Inferior parietal cortex (tissue), 1 donor: ENCODE measurements around the gene CATSPER3.

Experiments
- DNase-seq: peaks from one replicate; pipeline ENCODE4 v3.0.0-alpha.2; 2016; ENCODE audit errors: extremely low spot score

The CATSPER3 gene

DNA sequence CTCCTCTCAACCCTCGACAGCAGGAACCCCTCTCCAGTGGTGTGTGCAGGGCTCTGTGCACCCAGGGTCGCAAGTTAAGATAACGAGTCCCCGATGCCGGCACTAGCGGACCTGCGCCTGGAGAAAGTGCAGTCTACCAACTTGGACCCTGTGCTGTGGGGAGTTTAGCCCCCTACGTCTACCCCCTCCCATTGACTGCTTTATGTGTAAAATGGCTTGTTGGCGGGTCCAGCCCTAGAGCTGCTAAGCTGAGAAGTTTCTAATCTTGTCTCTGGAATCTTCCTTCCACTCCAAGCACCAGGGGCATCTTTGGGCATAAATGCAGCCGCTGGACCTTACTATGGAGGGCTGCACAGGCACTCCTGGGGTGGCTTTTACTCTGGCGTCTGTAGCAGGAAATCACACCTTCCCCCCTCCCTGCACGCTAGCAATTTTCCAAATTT is 73.5 kb downstream of the CATSPER3 start:
- DNase-seq = no peak

DNA sequence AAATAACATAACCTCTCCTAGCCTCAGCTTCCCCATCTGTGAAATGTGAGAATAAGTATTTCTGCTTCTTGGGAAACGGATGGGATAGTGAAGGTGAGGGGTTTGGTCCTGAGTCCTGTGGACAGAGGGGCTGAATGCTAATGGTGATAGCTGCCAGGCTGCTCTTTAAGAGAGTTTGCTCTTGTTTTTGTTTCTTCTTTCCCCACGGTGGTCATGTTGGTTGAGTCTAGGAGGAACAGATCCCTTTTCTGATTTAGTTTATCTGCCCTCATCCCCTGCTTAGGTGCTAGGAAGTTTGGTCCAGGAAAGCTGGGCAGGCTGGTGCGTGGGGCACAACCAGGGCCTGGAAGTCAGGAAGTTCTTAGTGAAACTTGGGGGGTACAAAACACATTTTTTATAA is 74.0 kb downstream of the CATSPER3 start:
- no peak for DNase-seq

DNA sequence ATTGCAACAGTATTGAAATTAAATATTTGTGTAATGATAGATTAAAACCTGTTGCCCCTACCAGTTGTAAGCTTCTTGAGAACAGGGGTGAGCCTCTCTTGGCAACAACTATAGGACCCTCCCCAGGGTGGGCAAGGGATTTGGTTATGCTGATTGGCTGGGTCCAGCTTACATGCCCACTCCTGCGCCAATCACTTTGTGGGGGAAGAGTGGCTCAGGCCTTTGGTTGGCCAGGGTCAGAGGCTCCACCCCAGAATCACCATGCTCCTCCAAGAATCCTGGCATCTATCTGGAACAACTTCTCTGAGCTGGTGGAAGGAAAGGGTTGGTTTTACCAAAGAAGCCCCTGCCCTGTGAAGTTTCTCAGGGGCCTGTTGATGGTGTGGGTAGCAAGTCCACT is 74.9 kb downstream of the CATSPER3 start:
- DNase-seq = no peak

DNA sequence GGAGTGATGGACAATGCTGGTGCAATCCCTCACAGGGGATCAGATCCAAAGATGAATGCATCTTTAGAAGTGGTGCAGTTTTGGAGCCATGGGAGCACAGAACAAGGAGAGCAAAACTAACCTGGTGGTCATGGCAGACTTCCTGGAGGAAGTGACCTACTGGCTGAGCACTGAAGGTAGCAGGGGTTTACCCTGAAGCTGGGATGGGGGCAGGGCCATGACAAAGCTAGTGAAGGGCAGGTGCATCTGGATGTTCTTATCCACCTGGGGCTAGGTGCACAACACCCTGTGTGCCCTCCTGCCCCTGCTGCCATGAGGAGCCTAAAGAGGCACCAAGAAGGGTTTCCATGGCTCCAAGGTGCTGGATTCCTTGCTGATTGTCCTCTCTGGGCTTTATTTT is 77.8 kb downstream of the CATSPER3 start:
- DNase-seq = no peak

DNA sequence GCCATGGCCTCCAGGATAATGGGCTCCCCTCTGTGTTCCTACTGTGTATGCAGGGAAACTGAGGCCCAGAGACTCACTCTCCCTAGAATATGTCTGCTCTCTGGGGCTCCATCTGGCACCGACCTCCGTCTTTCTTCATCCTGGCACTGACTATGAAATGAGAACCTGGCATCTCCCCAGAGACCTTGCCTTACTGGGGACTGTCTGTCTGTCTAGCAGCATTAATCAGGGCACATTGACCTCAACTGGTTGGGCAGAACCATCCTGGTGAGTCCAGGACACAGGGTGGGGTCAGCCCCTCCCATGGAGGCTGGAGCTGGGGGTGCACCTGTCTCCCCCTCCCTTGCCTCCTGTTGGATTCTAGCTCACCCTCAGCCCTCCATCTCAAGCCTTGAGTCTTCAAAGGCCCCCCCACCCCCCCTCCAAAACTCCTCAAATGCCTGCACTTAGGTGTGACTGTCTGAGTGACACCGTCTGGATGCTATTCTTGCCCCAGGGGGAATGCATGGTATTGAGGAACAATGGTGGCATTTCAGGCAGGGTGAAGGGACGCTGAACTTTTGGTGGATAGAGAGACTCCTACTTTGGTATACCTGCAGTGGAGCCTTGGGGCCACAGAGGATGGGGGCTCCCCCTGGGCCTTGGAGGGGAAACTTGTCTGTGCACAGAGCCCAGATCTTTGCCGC is 79.1 kb downstream of the CATSPER3 start:
- no peak for DNase-seq

DNA sequence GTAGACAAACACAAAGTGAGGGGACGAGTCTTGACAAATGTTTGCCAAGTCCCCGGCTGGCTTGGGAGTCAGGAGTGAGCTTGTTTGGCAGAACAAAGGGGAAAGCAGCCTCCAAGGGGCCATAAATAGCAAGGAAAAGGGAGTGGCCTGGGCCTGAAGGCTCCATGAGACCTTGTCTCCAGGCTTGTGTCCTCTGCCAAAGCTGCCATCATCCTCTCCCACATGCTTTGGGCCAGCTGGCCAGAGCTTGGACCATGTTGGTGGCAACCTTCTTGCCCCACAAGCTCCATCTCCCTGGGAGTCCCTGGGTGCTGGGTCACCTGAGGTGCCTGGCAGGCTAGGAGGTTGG is 79.6 kb downstream of the CATSPER3 start:
- DNase-seq = no peak

DNA sequence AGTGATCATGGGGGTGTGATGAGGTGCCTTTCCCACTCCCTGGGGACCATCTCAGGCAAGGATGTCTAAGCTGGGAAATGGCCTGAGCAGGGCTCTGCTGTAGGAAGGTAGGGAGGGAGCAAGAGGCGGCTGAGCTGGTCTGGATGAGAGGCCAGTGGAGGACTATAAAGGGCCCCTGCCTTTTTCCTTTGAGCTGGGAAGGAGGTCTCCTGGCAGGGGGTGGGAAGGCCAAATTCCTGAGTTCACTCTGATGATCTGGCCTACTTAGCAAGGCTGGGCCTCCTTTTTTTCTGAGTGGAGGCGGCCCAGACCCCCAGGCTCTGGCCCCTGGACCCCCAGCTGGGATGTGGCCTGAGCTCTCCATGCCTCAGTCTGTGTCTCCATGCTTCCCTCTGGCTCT is 80.6 kb downstream of the CATSPER3 start:
- no peak for DNase-seq

DNA sequence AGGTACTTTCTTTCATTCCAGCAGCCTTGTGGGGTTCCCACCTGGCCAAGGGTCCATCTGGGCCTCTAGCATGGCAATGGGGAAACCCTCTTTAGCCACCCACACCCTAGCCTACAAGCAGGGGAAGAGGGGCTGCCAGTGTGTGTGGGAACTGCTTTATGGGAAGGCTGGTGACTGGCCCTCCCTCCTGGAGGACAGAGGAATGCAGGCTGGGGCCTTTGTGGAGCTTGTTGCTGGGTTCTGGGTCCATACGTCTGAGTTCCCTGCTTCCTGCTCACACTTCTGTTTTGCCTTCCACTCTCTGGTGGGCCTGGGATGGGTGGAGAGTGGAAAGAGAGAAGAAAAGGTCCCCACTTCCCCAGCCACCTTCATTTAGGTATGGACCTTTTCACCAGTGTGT is 81.2 kb downstream of the CATSPER3 start:
- no peak for DNase-seq

DNA sequence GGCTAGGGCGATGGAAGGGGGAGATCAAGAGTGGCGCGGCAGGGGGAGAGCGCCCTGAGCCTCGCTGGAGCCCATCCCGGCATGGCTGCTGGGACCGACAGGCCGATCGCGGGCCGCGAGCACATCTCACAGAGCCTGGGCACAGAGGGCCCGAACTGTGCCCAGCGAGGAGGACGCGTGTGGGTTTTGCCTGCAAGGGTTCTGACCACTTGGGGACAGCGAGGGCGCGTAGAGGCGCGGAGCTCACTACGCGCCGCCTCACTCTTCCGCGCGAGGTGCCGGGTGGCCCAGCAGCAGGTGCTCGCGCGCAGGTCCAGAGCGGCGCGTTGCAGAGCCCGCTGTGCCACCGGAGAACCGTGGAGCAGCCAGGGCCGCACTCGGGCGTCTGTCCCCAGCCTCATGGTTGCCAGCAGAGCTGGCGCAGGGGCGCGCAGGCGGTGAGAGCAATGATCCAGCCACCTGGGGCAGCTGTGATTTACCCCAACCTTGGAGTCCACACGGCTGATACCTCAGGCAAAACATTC is 82.6 kb downstream of the CATSPER3 start:
- DNase-seq = no peak

DNA sequence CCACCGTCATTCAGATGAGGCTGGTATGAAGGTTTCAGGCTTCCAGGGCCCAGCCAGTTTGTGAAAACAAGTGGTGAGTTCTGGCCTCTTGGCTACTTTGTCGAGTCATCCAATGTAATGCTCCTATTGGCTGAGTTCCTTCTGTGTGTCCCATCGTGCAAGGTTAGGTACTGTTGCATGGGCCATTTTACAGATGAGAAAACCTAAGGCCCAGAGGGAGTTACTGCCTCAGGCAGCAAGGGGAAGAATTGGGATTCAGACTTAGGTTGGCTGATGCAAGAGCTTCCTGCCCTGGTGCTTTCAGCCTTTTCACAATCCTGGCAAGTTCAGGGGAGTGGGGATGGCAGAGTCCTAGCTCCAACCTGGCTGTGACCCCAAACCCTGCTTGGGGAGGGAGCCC is 83.7 kb downstream of the CATSPER3 start:
- DNase-seq = no peak

DNA sequence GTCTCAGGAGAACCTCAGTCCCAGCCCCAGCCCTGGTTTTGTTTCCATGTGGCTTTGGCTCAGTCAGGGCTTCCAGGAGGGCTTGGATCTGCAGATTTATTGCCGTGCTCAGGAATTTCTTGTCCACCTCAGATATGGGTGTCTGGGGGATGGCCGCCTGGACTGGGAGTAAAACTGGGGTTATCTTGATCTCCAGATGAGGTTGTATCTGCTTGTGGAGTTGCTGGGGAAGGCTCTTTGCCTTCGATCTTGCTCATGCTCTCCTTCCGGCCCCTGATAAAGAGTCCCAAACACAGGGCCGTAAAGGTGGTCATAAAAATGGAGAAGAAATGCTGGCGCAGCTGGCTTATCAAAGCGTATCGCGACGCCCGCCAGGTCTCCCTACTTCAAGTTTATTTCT is 84.2 kb downstream of the CATSPER3 start:
- DNase-seq = no peak

DNA sequence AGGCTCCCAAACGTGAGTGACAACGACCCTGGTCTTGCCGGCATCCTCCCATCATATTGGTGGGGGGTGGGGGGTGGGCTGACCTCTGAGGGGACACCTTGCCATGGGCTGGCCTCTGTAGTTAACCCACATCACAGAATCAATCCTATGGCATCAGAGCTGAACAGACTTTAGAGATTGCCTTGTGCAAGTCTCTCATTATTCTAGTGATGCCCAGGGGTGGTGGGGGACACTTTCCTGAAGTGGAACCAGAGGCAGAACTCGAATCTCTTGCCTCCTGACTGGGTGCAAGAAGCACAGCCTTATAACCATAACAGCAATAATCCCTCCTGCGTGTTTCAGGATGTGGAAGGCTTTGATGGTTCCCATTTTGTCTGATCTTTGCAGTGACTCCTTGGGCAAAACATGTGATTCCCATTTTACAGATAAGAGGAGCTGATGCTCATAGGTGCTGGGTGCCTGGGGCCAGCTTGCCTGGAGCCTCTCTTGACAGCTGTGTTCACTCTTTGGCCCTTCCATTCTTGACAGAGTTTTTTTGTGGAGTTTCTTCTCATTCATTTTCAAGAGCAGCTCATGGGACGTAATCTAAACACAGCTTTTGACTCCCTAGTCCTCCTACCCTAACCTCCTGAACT is 84.9 kb downstream of the CATSPER3 start:
- no peak for DNase-seq

DNA sequence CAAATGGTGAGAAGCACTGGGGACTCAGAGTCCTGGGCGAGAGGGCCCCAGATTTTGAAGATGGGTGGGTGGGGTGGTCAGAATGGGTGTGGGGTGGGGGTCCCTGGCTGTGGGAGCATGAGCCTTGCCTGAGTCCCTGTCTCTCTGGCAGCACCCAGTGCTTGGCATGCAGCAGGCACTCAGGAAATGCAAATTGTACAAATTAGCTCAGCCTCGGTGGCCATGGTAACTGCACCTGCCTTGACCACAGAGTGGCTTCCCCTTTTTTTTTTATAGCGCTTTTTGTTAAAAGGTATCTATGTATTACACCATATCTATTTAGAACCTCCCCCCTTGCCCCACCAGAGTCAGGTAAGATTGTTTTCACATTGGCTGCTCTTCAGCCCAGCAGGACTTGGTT is 85.6 kb downstream of the CATSPER3 start:
- DNase-seq = no peak

DNA sequence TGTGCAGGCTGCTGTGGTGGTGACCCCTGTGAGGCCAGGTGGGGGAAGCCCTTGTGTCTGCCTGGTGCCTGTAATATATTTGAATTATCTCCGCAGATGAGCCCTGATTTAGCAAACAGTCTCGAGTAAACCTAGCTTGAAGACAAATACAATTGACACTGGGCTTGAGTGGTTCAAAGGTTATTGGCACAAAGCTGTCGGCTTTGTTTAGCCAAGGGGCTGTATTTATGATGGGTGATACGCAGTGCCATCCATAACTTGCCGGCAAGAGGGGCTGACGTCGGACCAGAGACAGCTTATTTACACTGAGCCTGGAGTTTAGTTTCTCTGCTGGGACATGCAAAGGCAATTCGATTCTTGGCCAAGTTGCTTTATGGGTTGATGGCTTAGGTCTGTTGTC is 86.3 kb downstream of the CATSPER3 start:
- DNase-seq = no peak

DNA sequence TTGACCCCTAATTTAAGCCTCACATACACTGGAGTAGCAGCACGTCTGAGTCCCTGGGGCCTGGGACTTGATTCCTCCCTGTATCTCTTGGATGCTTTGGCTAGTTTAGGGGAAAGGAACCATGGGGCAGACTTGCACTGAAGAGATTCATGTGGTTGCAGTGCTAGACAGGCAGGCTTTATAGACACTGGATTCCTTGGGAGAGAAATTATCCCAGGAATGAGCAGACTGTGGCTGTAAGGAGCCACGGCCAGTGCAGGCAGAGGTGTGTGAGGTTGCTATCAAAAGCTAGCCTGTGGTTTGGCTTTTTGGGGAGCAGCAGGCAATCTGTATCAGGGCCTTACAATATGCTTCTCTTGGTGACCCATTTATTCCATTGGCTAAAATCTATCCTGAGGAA is 86.8 kb downstream of the CATSPER3 start:
- DNase-seq = no peak

DNA sequence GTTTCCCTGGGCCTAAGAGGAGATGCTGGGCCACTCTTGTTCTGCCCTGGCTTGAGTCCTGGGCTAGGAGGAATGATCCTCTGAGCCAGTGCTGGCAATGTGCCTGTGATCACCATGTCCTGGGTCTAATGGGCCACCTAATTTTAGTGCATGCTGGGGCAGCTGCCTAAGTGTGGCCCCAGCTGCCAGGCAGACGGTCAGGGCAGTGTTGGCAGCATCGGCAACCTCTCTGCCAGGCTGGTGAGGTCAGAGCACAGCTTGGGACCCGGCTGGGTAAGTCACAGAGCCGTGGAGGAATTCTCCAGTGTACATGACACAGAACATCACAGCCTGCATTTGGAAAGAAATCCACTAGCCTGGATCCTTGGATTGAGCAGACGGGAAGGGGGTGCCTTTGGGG is 87.7 kb downstream of the CATSPER3 start:
- no peak for DNase-seq

DNA sequence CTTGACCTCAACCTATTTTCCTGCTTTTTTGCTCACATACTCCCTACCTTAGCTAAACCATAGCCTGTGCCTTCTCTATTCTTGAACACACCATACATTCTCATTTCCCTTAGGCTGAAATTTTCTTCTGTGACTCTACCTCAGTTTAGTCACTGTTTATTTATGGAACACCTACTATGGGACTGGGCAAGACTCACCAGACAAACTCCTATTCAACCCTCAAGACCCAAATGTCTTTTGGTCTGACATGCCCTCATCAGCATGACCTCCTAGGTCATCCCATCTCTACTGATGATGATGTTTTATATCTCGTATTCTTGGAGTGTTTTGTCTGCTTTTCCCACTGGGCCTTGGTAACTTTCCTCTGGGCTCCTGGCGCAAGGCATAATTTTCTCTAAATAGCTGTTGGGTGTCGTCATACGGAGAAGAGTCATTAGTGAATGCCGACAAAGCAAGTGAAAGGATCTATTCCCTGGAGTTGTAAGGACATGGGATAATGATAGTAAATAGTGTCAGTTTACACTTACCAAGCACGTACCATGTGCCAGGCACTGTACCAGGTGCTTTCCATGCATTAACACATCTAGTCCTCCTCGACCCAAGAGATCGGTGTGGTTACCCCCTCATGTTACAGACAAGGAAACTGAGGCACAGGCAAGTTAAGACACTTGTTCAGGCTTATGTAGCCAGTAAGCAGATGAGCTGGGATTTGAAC is 88.8 kb downstream of the CATSPER3 start:
- DNase-seq = no peak

DNA sequence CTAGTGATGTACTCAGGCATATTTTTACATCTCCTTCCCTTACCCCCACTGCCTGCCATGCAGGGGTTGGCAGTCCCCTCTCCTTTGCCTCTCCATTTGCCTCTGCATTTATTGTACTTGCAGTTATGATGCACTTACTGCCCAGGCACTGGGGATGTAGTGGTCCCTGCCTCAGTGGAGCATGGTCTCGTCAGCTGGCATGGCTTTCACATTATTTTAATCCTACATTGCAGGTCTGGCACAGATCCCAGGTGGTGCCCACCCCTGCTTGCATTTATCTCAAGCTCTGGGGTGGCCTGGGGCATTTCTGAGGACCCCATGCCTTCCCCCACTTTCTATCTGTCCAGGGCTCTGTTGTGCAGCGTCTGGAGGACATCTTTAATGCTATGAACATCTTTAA is 89.5 kb downstream of the CATSPER3 start:
- DNase-seq = no peak

DNA sequence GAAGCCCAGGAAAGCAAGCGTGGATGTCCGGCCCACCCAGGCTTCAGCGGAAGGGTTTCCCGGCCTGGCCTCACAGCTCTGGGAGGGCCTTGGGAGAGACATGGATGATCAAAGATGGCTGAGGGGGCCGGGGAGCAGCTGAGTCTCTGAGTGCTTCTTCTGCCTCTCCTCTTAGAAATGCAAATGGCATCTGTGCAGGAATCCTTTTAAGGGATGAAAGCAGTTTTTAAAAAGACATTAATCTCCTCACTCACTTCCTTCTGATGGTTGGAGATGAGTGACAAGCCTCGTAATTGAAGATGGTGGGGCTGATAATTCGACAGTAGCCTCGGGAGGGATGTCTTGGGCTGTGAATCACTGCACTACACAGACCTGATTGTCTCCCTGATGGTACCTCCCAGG is 90.6 kb downstream of the CATSPER3 start:
- DNase-seq = no peak

DNA sequence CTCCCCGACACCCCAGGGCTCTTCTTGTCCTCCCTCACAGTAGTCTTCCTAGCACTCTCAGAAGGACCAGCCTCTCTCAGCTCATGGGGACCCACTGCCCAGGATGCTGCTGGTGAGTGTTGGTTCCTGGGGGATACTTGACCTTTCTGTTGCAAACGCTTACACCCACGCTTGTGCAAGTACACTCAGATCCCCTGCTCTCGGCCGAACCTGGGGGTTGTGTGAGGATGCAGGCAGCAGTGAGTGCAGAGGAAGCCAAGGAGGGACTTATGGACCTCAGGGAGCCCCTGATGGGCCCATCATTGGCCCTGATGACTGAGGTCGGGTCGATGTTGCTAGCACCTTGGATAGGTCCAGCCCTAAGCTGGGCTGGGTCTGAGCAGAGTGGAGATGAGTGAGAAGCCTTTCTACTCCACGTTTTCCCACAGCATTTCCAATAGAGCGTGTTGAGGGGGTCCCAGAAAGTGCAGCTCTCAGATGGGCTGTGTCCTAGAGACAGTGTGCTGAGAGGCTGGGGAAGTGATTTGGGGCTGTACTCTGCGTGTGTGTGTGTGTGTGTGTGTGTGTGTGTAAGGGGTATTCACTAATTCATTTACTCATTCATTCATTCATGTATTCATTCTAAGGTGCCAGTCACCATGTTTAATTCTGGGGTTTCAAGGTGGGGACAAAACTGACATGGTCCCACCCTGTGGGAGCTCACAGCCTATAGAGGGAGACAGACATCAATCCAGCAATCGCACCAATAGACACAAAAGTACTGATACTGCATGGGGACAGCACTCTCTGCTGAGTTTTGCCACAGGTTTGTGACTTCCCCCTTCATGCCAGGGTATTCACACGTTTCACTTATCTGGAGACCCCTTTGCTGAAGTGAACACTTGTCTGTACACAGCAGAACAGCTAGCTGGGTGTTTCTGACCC is 91.6 kb downstream of the CATSPER3 start:
- DNase-seq = no peak

DNA sequence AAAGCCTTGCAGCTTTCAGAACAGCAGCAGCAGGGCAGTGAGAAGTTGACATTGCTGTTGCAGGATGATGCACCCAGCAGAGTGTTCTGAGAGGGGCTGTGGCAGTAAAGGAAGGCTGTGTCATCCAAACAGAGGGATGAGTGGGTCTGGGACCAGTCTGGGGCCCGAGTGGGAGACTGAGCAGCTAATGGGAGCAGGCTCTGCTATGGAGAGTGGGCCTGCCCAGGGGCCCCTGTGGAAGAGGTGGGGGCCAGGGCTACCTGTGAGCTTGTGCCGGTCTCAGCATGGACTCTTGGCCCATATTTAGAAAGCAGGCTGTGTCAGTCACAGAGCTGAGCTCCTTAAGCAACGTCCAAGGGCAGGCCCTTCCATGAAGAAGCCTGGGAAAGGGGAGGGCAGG is 92.3 kb downstream of the CATSPER3 start:
- DNase-seq = no peak

DNA sequence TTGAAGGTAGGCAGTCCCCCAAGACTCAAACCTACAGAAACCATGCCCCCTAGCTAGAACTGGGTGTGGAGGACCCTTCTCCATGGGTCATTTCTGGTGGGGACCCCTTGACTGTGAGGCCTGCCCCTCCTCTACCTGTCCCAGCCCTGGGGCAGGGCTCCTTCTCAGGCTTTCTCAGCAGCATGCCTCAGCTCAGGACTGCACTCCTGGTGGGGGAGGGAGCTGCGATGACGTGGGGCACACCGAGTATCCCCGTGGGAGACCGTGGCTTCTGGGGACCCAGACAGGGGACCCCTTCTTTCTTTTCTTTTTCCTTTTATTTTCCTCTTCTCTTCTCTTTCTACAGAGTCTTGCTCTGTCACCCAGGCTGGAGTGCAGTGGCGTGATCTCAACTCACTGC is 93.3 kb downstream of the CATSPER3 start:
- DNase-seq = no peak
